ENCODE data around the gene HTT.

DNA sequence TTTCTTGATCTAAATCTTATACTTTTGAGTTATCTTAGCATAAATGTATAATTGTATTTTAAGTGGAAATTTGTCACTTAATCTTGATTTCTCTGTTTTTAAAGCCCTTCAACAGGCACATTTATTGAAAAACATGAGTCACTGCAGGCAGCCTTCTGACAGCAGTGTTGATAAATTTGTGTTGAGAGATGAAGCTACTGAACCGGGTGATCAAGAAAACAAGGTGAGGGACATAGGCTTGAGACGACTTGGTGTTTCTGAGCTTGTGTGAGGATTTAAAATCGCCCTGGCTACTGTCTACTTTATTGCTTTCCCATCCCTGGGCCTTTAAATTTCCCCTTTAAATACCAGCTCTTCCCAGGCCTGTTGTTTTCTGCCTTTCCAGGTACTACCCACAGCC lies 55.7 kb downstream of the HTT start:
- TF ChIP-seq, protein P1, sequence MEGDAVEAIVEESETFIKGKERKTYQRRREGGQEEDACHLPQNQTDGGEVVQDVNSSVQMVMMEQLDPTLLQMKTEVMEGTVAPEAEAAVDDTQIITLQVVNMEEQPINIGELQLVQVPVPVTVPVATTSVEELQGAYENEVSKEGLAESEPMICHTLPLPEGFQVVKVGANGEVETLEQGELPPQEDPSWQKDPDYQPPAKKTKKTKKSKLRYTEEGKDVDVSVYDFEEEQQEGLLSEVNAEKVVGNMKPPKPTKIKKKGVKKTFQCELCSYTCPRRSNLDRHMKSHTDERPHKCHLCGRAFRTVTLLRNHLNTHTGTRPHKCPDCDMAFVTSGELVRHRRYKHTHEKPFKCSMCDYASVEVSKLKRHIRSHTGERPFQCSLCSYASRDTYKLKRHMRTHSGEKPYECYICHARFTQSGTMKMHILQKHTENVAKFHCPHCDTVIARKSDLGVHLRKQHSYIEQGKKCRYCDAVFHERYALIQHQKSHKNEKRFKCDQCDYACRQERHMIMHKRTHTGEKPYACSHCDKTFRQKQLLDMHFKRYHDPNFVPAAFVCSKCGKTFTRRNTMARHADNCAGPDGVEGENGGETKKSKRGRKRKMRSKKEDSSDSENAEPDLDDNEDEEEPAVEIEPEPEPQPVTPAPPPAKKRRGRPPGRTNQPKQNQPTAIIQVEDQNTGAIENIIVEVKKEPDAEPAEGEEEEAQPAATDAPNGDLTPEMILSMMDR (IDR thresholded peaks at IDR 0.05): no peak
- no peak for TF ChIP-seq POLR2A (IDR thresholded peaks at IDR 0.05)
